ENCODE data around the gene TPM1.

GRCh38 chr15:63060699-63061098 is 18.2 kb downstream of the TPM1 start:
- TF ChIP-seq CTCF (IDR thresholded peaks at IDR 0.05) (no peak), POLR2A (IDR thresholded peaks at IDR 0.05; ENCODE audit: low read depth) (no peak), POLR2AphosphoS5 (IDR thresholded peaks at IDR 0.05) (peak in 1 of 2 donors; percentile 35), EP300 (IDR thresholded peaks at IDR 0.05) (no peak)
